BJ (cell line): ENCODE results near the gene ADSS1. TPM values are rescaled to one million over a fixed set of nuclear protein-coding genes. Genes with fewer than 3 reads are reported as not detected.

Source experiments
- CTCF ChIA-PET: fragments of 350-600 bp; formaldehyde crosslinking; extraction: SDS; loops from one replicate; lab custom pipeline; 2021; ENCODE audit warnings: antibody characterized with exemption, inconsistent platforms; lab: Yijun Ruan, JAX
- POLR2A ChIA-PET: fragments of 300-600 bp; sonication (Branson Sonifier 250); formaldehyde crosslinking; extraction: SDS; loops from one replicate; lab custom pipeline; 2021; ENCODE audit warnings: antibody characterized with exemption; lab: Charles Lee
- DNase-seq: peaks from one replicate; pipeline ENCODE4 v3.0.0-alpha.2; 2011; ENCODE audit warnings: low read depth
- H3K27me3 ChIP-seq: 2 replicates; pipeline ENCODE4 v1.6.0; 2011; ENCODE audit warnings: low read length; ENCODE audit not compliant: control insufficient read depth, insufficient read depth
- H3K36me3 ChIP-seq: 2 replicates; pipeline ENCODE4 v1.5.1; 2011; ENCODE audit warnings: low read length; ENCODE audit not compliant: control insufficient read depth, insufficient read depth
- H3K4me3 ChIP-seq: 2 replicates; pipeline ENCODE4 v1.5.1; 2011; ENCODE audit warnings: low read depth, mild to moderate bottlenecking, control low read depth, low read length
- polyA plus RNA-seq: library from polyadenylated mRNA; depleted of rRNA; stranded (reverse); fragments of >200 nt; gene quantifications from 2 replicates; pipeline ENCODE4 v1.2.3, GENCODE V29; 2011
- TF ChIP-seq, protein P1 (sequence below): IDR thresholded peaks from 2 replicates; pipeline ENCODE4 v1.5.1; 2011; ENCODE audit warnings: low read depth, mild to moderate bottlenecking, control low read depth, inconsistent platforms, low read length, moderate library complexity; ENCODE audit not compliant: insufficient read depth

Gene ADSS1
- polyA plus RNA-seq, 1 experiment = 4.5 TPM

DNA sequence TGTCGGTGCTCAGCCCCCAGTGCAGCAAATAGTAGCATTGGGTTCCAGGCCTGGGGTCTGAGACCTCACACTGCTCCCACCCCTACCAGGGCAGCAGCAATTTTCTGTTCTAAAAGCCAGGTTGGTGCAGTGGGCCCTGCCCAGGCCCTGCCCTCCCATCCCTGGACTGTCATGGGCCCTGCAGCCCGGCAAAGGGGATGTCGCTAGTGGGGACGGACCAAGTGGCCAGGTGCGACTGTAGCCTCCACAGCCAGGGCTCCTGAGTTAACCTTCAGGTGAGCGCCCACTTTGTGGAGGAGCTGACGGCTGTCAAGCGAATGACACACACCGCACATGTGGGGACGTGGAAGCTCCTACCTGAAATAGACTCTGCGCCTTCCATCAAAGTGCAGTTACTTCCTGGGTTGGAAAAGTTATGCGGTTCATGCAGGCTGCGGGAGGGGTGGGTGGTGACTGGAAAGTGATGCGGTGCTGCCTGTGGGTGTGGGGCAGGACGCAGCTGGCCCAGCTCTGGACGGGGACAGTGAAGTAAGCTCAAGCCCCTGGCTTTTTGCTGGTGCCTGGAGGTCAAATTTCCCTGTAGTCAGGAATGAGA lies 33.1 kb upstream of the ADSS1 start:
- no peaks in the 10 kb centered on the region for H3K27me3 ChIP-seq
- DNase-seq = no peak
- H3K36me3 ChIP-seq = peaks cover 6% of the 10 kb centered on the region
- peak overlapping the region; percentile 91 for H3K4me3 ChIP-seq
- ChIA-PET POLR2A (no interaction called here), CTCF (interaction anchor here (1.2 kb wide), 1 partner anchor 18 kb away, joined by 4 read pairs; no protein-coding TSS in a partner anchor)
- TF ChIP-seq, protein P1, sequence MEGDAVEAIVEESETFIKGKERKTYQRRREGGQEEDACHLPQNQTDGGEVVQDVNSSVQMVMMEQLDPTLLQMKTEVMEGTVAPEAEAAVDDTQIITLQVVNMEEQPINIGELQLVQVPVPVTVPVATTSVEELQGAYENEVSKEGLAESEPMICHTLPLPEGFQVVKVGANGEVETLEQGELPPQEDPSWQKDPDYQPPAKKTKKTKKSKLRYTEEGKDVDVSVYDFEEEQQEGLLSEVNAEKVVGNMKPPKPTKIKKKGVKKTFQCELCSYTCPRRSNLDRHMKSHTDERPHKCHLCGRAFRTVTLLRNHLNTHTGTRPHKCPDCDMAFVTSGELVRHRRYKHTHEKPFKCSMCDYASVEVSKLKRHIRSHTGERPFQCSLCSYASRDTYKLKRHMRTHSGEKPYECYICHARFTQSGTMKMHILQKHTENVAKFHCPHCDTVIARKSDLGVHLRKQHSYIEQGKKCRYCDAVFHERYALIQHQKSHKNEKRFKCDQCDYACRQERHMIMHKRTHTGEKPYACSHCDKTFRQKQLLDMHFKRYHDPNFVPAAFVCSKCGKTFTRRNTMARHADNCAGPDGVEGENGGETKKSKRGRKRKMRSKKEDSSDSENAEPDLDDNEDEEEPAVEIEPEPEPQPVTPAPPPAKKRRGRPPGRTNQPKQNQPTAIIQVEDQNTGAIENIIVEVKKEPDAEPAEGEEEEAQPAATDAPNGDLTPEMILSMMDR = no peak

DNA sequence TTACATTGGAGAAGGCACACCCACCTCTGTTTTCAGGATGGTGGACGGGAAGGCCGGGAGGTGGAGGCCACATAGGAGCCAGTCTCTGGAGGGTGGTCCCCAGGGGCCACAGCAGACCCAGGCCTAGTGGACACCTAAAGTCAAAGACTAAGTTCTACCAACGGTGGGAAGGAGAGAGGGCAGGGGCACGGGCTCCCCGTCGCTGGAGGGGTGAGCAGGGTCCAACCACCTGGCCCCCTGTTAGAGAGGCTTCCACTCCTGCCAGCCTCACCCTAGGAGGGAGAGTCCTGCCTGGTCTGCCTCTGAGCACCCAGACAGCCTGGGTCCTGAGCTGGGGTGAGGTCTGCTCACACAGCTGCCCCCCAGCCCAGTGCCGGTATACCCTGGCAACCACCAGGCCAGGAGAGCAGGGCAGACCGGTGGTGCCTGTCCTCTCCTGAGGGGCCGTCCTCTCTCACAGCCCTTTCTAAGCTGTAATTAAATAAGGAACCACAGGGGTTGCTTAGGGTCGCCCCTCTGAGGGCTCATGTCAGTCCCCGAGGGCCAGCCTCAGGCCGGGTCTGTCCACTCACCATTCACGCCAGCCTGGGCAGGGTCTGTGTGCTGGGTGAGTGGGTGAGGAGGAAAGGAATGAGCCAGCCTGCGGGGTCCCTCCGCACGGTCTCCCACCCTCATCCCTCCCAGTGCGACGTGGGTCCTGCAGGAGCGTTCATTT lies 32.3 kb upstream of the ADSS1 start:
- Histone ChIP-seq H3K4me3 (peak overlapping the region; percentile 91), H3K36me3 (peaks cover 9% of the 10 kb centered on the region), H3K27me3 (no peaks in the 10 kb centered on the region)
- ChIA-PET POLR2A (no interaction called here), CTCF (interaction anchor here (1.2 kb wide), 1 partner anchor 17 kb away, joined by 4 read pairs; no protein-coding TSS in a partner anchor)
- TF ChIP-seq, protein P1 = no peak
- DNase-seq = no peak

DNA sequence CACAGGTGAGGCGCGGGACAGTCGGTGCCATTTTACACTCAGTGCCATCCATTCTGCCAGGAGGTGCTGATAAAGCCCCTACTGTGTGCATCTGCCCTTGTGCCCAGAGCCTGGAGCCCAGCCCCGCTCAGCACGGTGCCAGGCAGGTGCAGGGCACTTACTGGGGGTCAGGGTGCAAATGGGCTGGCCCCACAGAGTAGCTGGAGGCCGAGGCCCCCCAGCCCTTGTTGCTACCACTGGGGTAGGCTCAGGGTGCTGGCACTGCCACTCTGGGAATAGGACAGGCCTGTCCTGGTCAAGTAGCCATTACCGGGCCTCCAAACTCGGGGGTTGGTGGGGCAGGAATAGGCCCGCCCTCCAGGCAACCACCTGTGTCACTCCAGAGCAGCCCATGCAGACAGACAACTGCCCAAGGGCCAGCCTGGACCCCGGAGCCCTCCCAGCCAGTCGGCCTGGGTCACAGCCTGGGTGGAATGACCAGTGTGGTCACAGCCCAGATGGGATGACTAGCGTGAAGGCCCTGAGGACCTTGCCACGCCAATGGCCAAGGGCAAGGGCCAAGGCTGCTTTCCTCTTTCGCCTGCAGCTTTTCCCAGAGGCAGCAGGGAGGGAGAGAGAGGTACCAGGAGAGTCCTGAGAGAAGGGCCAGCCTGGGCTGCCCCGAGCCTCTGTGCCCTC lies 31.6 kb upstream of the ADSS1 start:
- H3K27me3 ChIP-seq = no peaks in the 10 kb centered on the region
- DNase-seq = no peak
- peaks cover 10% of the 10 kb centered on the region for H3K36me3 ChIP-seq
- TF ChIP-seq, protein P1 = no peak
- H3K4me3 ChIP-seq = no peak overlapping the region
- CTCF ChIA-PET = no interaction called here
- POLR2A ChIA-PET = no interaction called here

DNA sequence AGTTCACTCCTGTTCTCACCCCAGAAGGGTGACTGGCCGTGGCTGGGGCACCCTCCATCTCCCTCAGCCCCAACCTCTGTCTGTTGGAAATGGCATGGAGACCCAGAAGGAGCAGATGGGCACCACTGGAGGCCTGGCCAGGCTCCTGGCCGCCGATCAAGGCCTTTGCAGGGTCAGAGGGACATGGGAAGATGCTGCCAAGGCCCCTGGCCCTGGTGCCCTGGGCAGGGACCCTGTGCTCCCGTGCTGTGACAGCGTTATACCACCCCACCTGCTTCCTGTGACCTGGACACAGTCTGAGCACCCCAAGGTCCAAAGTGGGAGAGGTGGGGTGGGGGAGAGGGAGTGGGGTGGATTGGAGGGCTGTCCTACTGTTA lies 31.1 kb upstream of the ADSS1 start:
- ChIA-PET POLR2A (no interaction called here), CTCF (interaction anchor here (1.2 kb wide), 1 partner anchor 16 kb away, joined by 5 read pairs; no protein-coding TSS in a partner anchor)

More for the DNA sequence above, 31.1 kb upstream of the ADSS1 start:
- no peak for DNase-seq
- Histone ChIP-seq H3K27me3 (no peaks in the 10 kb centered on the region), H3K36me3 (peaks cover 12% of the 10 kb centered on the region), H3K4me3 (no peak overlapping the region)
- TF ChIP-seq, protein P1 = no peak
